A549 (cell line): ENCODE results near the gene UBE2O. TPM values are rescaled to one million over a fixed set of nuclear protein-coding genes. Genes with fewer than 3 reads are reported as not detected.

Source experiments
- ATAC-seq, 2 experiments: fragments of 200-7000 bp in 1 of 2; fragments of >200 bp in 1 of 2; cut with Nextera tagmentation in 1 of 2; cut with Tn5 transposase in 1 of 2; 3 replicates each; pipeline versions ENCODE4 v1.8.0 to v1.9.1; 2018 to 2020; ENCODE audit warnings: mild to moderate bottlenecking in 1 of 2, moderate library complexity in 1 of 2
- CTCF ChIA-PET: fragments of 300-600 bp; sonication (Branson Sonifier 250); formaldehyde crosslinking; extraction: SDS; loops from one replicate; lab custom pipeline; 2021; ENCODE audit warnings: antibody characterized with exemption, inconsistent platforms; lab: Yijun Ruan, JAX
- POLR2A ChIA-PET: fragments of 350-600 bp; formaldehyde crosslinking; extraction: SDS; loops from one replicate; lab custom pipeline; 2021; ENCODE audit warnings: antibody characterized with exemption, inconsistent platforms; lab: Yijun Ruan, JAX
- DNase-seq, 2 experiments: peaks; one replicate each; pipeline versions ENCODE4 v3.0.0 to v3.0.0-alpha.2; 2011 to 2016; ENCODE audit warnings: low read depth in 1 of 2, low spot score in 1 of 2
- FAIRE-seq: peaks from 2 replicates; lab custom pipeline; 2011; peaks lifted over from hg19 to GRCh38; lab: Jason Lieb, UNC
- H3K27ac ChIP-seq, 2 experiments: fragments of >200 bp; sonication (Bioruptor Twin); formaldehyde crosslinking; 3 replicates each; pipeline ENCODE4 v1.5.1; 2016 to 2017
- H3K4me1 ChIP-seq: fragments of >200 bp; sonication (Bioruptor Twin); formaldehyde crosslinking; 3 replicates; pipeline ENCODE4 v1.6.1; 2016
- H3K4me2 ChIP-seq: fragments of >200 bp; sonication (Bioruptor Twin); formaldehyde crosslinking; 3 replicates; pipeline ENCODE4 v1.6.1; 2016
- H3K4me3 ChIP-seq: fragments of >200 bp; sonication (Bioruptor Twin); formaldehyde crosslinking; 3 replicates; pipeline ENCODE4 v1.5.1; 2016
- H3K9me3 ChIP-seq: fragments of >200 bp; sonication (Bioruptor Twin); formaldehyde crosslinking; 3 replicates; pipeline ENCODE4 v1.6.1; 2016
- BHLHE40 ChIP-seq: IDR thresholded peaks from 2 replicates; pipeline ENCODE4 v1.6.1; 2012; ENCODE audit warnings: low read depth, low read length, inconsistent platforms
- CBX2 ChIP-seq: fragments of 200-600 bp; sonication (generic); IDR thresholded peaks from 2 replicates; pipeline ENCODE4 v1.6.1; 2016; ENCODE audit warnings: low read depth, mild to moderate bottlenecking, borderline replicate concordance
- CHD4 ChIP-seq: fragments of 200-600 bp; sonication (generic); IDR thresholded peaks from 2 replicates; pipeline ENCODE4 v1.6.1; 2016; ENCODE audit warnings: antibody characterized with exemption, mild to moderate bottlenecking, borderline replicate concordance
- CTCF ChIP-seq: fragments of >200 bp; sonication (Bioruptor Twin); formaldehyde crosslinking; IDR thresholded peaks from 3 replicates; pipeline ENCODE4 v1.5.1; 2016
- ESRRA ChIP-seq: fragments of 150-350 bp; IDR thresholded peaks from 2 replicates; pipeline ENCODE4 v1.6.1; 2014; ENCODE audit warnings: mild to moderate bottlenecking, low read length, borderline replicate concordance
- FOSB ChIP-seq: fragments of 250-450 bp; sonication (Bioruptor Pico); IDR thresholded peaks from 2 replicates; pipeline ENCODE4 v1.5.0; 2020; ENCODE audit warnings: mild to moderate bottlenecking, moderate library complexity
- FOXS1 ChIP-seq: fragments of 250-450 bp; sonication (Bioruptor Pico); IDR thresholded peaks from 2 replicates; pipeline ENCODE4 v1.5.0; 2020; ENCODE audit warnings: mild to moderate bottlenecking, moderate library complexity
- HDAC2 ChIP-seq: fragments of 200-600 bp; sonication (generic); IDR thresholded peaks from 2 replicates; pipeline ENCODE4 v1.6.1; 2016
- HEYL ChIP-seq: fragments of 250-450 bp; sonication (Bioruptor Pico); IDR thresholded peaks from 2 replicates; pipeline ENCODE4 v1.8.0; 2021; ENCODE audit warnings: mild to moderate bottlenecking, moderate library complexity
- HMGXB4 ChIP-seq: fragments of 250-450 bp; sonication (Bioruptor Pico); IDR thresholded peaks from 2 replicates; pipeline ENCODE4 v1.5.0; 2021; ENCODE audit warnings: mild to moderate bottlenecking, moderate library complexity, borderline replicate concordance
- HOXB5 ChIP-seq: fragments of 250-450 bp; sonication (Bioruptor Pico); IDR thresholded peaks from 2 replicates; pipeline ENCODE4 v1.5.0; 2020; ENCODE audit warnings: mild to moderate bottlenecking, moderate library complexity
- JUNB ChIP-seq: fragments of >200 bp; sonication (Bioruptor Twin); formaldehyde crosslinking; IDR thresholded peaks from 2 replicates; pipeline ENCODE4 v1.6.1; 2016
- KDM1A ChIP-seq: fragments of 200-600 bp; sonication (generic); IDR thresholded peaks from 2 replicates; pipeline ENCODE4 v1.6.1; 2016; ENCODE audit warnings: low read depth, mild to moderate bottlenecking
- MAZ ChIP-seq: fragments of 150-350 bp; IDR thresholded peaks from 2 replicates; pipeline ENCODE4 v1.6.1; 2014; ENCODE audit warnings: antibody characterized with exemption, low read depth, low read length, borderline replicate concordance
- NFE2L2 ChIP-seq: fragments of 150-350 bp; conservative IDR thresholded peaks from 2 replicates; pipeline ENCODE4 v1.6.1; 2014; ENCODE audit warnings: low read length
- PHF8 ChIP-seq: fragments of 200-600 bp; sonication (generic); IDR thresholded peaks from 2 replicates; pipeline ENCODE4 v1.6.1; 2016; ENCODE audit warnings: low read depth, mild to moderate bottlenecking, antibody characterized with exemption, moderate library complexity, borderline replicate concordance
- RAD21 ChIP-seq, 2 experiments: fragments of >200 bp in 1 of 2; sonication (Bioruptor Twin) in 1 of 2; formaldehyde crosslinking in 1 of 2; IDR thresholded peaks in 1 of 2; conservative IDR thresholded peaks in 1 of 2; 2 replicates in 1 of 2; 3 replicates in 1 of 2; pipeline ENCODE4 v1.6.1; 2012 to 2018; ENCODE audit warnings: inconsistent platforms in 1 of 2
- RARB ChIP-seq: fragments of 250-450 bp; sonication (Bioruptor Pico); IDR thresholded peaks from 2 replicates; pipeline ENCODE4 v1.8.0; 2021; ENCODE audit warnings: mild to moderate bottlenecking, moderate library complexity
- RCOR1 ChIP-seq: fragments of 150-350 bp; IDR thresholded peaks from 2 replicates; pipeline ENCODE4 v1.6.1; 2014; ENCODE audit warnings: antibody characterized with exemption, low read length, low read depth
- RFX5 ChIP-seq: fragments of 450-650 bp; IDR thresholded peaks from 2 replicates; pipeline ENCODE4 v1.7.1; 2014; ENCODE audit warnings: antibody characterized with exemption, mild to moderate bottlenecking, moderate library complexity
- SMC3 ChIP-seq: fragments of >200 bp; sonication (Bioruptor Twin); formaldehyde crosslinking; IDR thresholded peaks from 3 replicates; pipeline ENCODE4 v1.6.1; 2018; ENCODE audit warnings: inconsistent platforms
- TFCP2L1 ChIP-seq: fragments of 250-450 bp; sonication (Bioruptor Pico); IDR thresholded peaks from 2 replicates; pipeline ENCODE4 v1.5.0; 2021; ENCODE audit warnings: mild to moderate bottlenecking
- WGBS: methylation state at CpG from one replicate; pipeline ENCODE4 v1.1.6; 2017; ENCODE audit errors: missing lambda C conversion rate; 5-methylcytosine and 5-hydroxymethylcytosine counted together
- polyA plus RNA-seq, 4 experiments: library from polyadenylated mRNA; depleted of rRNA in 3 of 4; stranded (reverse); fragments of >200 nt; fragmentation: RNase III in 1 of 4; extraction: RNeasy Plus Mini Kit Qiagen cat#74134 plus additional on column Dnase treatment in 1 of 4; gene quantifications; 2 replicates in 3 of 4; 3 replicates in 1 of 4; pipeline ENCODE4 v1.2.3, GENCODE V29; 2011 to 2017
- TF ChIP-seq, protein P1 (sequence below): IDR thresholded peaks from 2 replicates; pipeline ENCODE4 v1.6.1; 2012; ENCODE audit warnings: low read depth, borderline replicate concordance
- TF ChIP-seq, protein P2 (sequence below): fragments of >200 bp; sonication (Bioruptor Twin); formaldehyde crosslinking; IDR thresholded peaks from 3 replicates; pipeline ENCODE4 v1.6.1; 2016
- TF ChIP-seq, protein P3 (sequence below): IDR thresholded peaks from 2 replicates; pipeline ENCODE4 v1.6.1; 2012

The UBE2O gene
- polyA plus RNA-seq, 2 of the 4 experiments (the other 2 are of a cell fraction): 22.0 to 25.7 TPM

GRCh38 chr17:76473541-76473985, 20.6 kb upstream of the UBE2O start:
- no peaks in the 10 kb centered on the region for H3K9me3 ChIP-seq
- no peak for TF ChIP-seq RFX5
- peak; percentile 28; the same call in 2 of the 3 replicates for TF ChIP-seq CTCF
- TF ChIP-seq SMC3: peak; percentile 20; the same call in 1 of the 3 replicates
- TF ChIP-seq, all 56 proteins: peak for 2
- Histone ChIP-seq H3K4me2 (no peak overlapping the region), H3K4me1 (no peaks in the 10 kb centered on the region), H3K4me3 (no peak overlapping the region), H3K27ac (no peak overlapping the region)
- ChIA-PET POLR2A (no interaction called here), CTCF (interaction anchor here (0.6 to 64.5 kb wide), 7 partner anchors 11 to 194 kb away, joined by 3 to 1994 read pairs (median 4); partner anchors contain the start of genes AANAT, RHBDF2 and UBE2O)
- no peak for FAIRE-seq
- DNase-seq: peak in 1 of 2 experiments; percentile 49
- 84% methylated on average over 13 of the region's 18 CpGs for WGBS
- peak; percentile 48 to 79; a peak in 4 of 6 replicates for ATAC-seq

GRCh38 chr17:76472726-76473125, 19.8 kb upstream of the UBE2O start:
- no peak for FAIRE-seq
- no peak for DNase-seq
- no peak overlapping the region for H3K4me2 ChIP-seq
- ChIA-PET CTCF (interaction anchor here (0.6 to 64.5 kb wide), 7 partner anchors 10 to 193 kb away, joined by 3 to 1994 read pairs (median 3); partner anchors contain the start of genes AANAT, RHBDF2 and UBE2O), POLR2A (no interaction called here)
- H3K4me3 ChIP-seq: no peak overlapping the region
- H3K4me1 ChIP-seq: no peaks in the 10 kb centered on the region
- TF ChIP-seq, protein P1, sequence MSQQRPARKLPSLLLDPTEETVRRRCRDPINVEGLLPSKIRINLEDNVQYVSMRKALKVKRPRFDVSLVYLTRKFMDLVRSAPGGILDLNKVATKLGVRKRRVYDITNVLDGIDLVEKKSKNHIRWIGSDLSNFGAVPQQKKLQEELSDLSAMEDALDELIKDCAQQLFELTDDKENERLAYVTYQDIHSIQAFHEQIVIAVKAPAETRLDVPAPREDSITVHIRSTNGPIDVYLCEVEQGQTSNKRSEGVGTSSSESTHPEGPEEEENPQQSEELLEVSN: no peak
- no peak for TF ChIP-seq FOXS1
- no peak for TF ChIP-seq NFE2L2
- TF ChIP-seq, protein P2, sequence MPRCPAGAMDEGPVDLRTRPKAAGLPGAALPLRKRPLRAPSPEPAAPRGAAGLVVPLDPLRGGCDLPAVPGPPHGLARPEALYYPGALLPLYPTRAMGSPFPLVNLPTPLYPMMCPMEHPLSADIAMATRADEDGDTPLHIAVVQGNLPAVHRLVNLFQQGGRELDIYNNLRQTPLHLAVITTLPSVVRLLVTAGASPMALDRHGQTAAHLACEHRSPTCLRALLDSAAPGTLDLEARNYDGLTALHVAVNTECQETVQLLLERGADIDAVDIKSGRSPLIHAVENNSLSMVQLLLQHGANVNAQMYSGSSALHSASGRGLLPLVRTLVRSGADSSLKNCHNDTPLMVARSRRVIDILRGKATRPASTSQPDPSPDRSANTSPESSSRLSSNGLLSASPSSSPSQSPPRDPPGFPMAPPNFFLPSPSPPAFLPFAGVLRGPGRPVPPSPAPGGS: no peak
- no peak for TF ChIP-seq FOSB (CRISPR knock-in tag)
- TF ChIP-seq CHD4: no peak
- no peak for TF ChIP-seq HEYL
- TF ChIP-seq CBX2: no peak
- no peak for TF ChIP-seq RAD21 (conservative IDR thresholded peaks at IDR 0.05 in 1 of 2, IDR thresholded peaks at IDR 0.05 in 1 of 2)
- no peak for TF ChIP-seq RARB (CRISPR knock-in tag)
- no peak for TF ChIP-seq RCOR1
- no peak for TF ChIP-seq PHF8
- TF ChIP-seq TFCP2L1 (CRISPR knock-in tag): no peak
- TF ChIP-seq CTCF: no peak
- no peaks in the 10 kb centered on the region for H3K9me3 ChIP-seq
- 90% methylated on average over 11 of the region's 11 CpGs for WGBS
- no peak overlapping the region for H3K27ac ChIP-seq
- no peak for ATAC-seq

- Histone ChIP-seq H3K4me3 (no peak overlapping the region), H3K27ac (no peak overlapping the region), H3K4me1 (no peaks in the 10 kb centered on the region), H3K9me3 (no peaks in the 10 kb centered on the region), H3K4me2 (no peak overlapping the region)
- CTCF ChIA-PET: interaction anchor here (1.6 to 64.5 kb wide), 3 partner anchors 10 to 64 kb away, joined by 4 to 1994 read pairs (median 1994); partner anchors contain the start of genes AANAT, RHBDF2 and UBE2O
- DNase-seq (no peak), FAIRE-seq (no peak), ATAC-seq (no peak)
- 92% methylated on average over 15 of the region's 15 CpGs for WGBS
- POLR2A ChIA-PET: no interaction called here
- TF ChIP-seq SMC3 (no peak), JUNB (no peak), HMGXB4 (CRISPR knock-in tag) (no peak), KDM1A (no peak), HDAC2 (no peak), ESRRA (no peak), HOXB5 (CRISPR knock-in tag) (no peak), BHLHE40 (no peak), MAZ (no peak)
- TF ChIP-seq, protein P3, sequence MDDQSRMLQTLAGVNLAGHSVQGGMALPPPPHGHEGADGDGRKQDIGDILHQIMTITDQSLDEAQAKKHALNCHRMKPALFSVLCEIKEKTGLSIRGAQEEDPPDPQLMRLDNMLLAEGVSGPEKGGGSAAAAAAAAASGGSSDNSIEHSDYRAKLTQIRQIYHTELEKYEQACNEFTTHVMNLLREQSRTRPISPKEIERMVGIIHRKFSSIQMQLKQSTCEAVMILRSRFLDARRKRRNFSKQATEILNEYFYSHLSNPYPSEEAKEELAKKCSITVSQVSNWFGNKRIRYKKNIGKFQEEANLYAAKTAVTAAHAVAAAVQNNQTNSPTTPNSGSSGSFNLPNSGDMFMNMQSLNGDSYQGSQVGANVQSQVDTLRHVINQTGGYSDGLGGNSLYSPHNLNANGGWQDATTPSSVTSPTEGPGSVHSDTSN: no peak
Measured at GRCh38 chr17:76472258-76472645, 19.3 kb upstream of the UBE2O start.
